HepG2 (cell line): ENCODE data around the gene FGFR3. TPM values are rescaled to one million over a fixed set of nuclear protein-coding genes. Genes with fewer than 3 reads are reported as not detected.

Source experiments
- ARID4A ChIP-seq: sonication (generic); formaldehyde crosslinking; IDR thresholded peaks from 2 replicates; pipeline ENCODE4 v1.5.0; 2020; ENCODE audit warnings: mild to moderate bottlenecking, missing genetic modification reagents, borderline replicate concordance
- ATF7 ChIP-seq, 2 experiments: fragments of 450-650 bp in 1 of 2; sonication (generic) in 1 of 2; formaldehyde crosslinking in 1 of 2; IDR thresholded peaks; 2 replicates each; pipeline versions ENCODE4 v1.4.0 to v1.6.1; 2016 to 2020; ENCODE audit warnings: antibody characterized with exemption in 1 of 2, mild to moderate bottlenecking in 1 of 2, missing genetic modification reagents in 1 of 2
- CCAR2 ChIP-seq: fragments of 200-400 bp; formaldehyde crosslinking; optimal IDR thresholded peaks from 2 replicates; pipeline ENCODE3; 2018; ENCODE audit warnings: low read depth, mild to moderate bottlenecking, low read length, moderate library complexity
- DR1 ChIP-seq: sonication (generic); formaldehyde crosslinking; IDR thresholded peaks from 2 replicates; pipeline ENCODE4 v1.8.0; 2021; ENCODE audit warnings: mild to moderate bottlenecking, missing genetic modification reagents, inconsistent platforms
- FOXJ3 ChIP-seq: sonication (generic); formaldehyde crosslinking; IDR thresholded peaks from 2 replicates; pipeline ENCODE4 v1.4.0; 2020; ENCODE audit warnings: missing genetic modification reagents, mild to moderate bottlenecking, borderline replicate concordance
- FOXM1 ChIP-seq: sonication (generic); formaldehyde crosslinking; IDR thresholded peaks from 2 replicates; pipeline ENCODE4 v1.5.0; 2020; ENCODE audit warnings: missing genetic modification reagents
- PAF1 ChIP-seq: IDR thresholded peaks from 2 replicates; pipeline ENCODE4 v1.6.1; 2016; ENCODE audit warnings: missing genetic modification reagents, missing compliant biosample characterization
- RARA ChIP-seq: IDR thresholded peaks from 2 replicates; pipeline ENCODE4 v1.6.1; 2016; ENCODE audit warnings: missing genetic modification reagents, missing compliant biosample characterization
- RNF219 ChIP-seq: sonication (generic); formaldehyde crosslinking; IDR thresholded peaks from 2 replicates; pipeline ENCODE4 v1.5.0; 2020; ENCODE audit warnings: mild to moderate bottlenecking, missing genetic modification reagents
- SOX13 ChIP-seq, 3 experiments: fragments of 450-650 bp in 1 of 3; sonication (generic) in 1 of 3; formaldehyde crosslinking in 1 of 3; IDR thresholded peaks in 2 of 3; conservative IDR thresholded peaks in 1 of 3; 2 replicates each; pipeline versions ENCODE4 v1.5.0 to v1.6.1; 2016 to 2020; ENCODE audit warnings: antibody characterized with exemption in 1 of 3, mild to moderate bottlenecking in 1 of 3, missing compliant biosample characterization in 1 of 3, missing genetic modification reagents in 1 of 3, moderate library complexity in 1 of 3
- ZFX ChIP-seq: sonication (generic); formaldehyde crosslinking; IDR thresholded peaks from 2 replicates; pipeline ENCODE4 v1.4.0; 2020; ENCODE audit warnings: mild to moderate bottlenecking, low read depth, missing genetic modification reagents, moderate library complexity
- ZKSCAN5 ChIP-seq: sonication (generic); formaldehyde crosslinking; IDR thresholded peaks from 2 replicates; pipeline ENCODE4 v1.5.1; 2020; ENCODE audit warnings: mild to moderate bottlenecking, missing genetic modification reagents
- ZNF333 ChIP-seq: sonication (generic); formaldehyde crosslinking; IDR thresholded peaks from 2 replicates; pipeline ENCODE4 v1.4.0; 2020; ENCODE audit warnings: mild to moderate bottlenecking, missing genetic modification reagents, borderline replicate concordance
- ZNF616 ChIP-seq: sonication (generic); formaldehyde crosslinking; IDR thresholded peaks from 2 replicates; pipeline ENCODE4 v1.5.0; 2020; ENCODE audit warnings: low read depth, mild to moderate bottlenecking, missing genetic modification reagents
- ZNF709 ChIP-seq: sonication (generic); formaldehyde crosslinking; IDR thresholded peaks from 2 replicates; pipeline ENCODE4 v1.5.0; 2020; ENCODE audit warnings: mild to moderate bottlenecking, missing genetic modification reagents
- polyA plus RNA-seq, 8 experiments: library from polyadenylated mRNA; depleted of rRNA in 3 of 8; stranded (reverse) in 7 of 8; unstranded in 1 of 8; fragments of >200 nt; fragmentation: Illumina TruSeq in 4 of 8; extraction: Trizol in 4 of 8; gene quantifications; 2 replicates each; pipeline versions ENCODE4 v1.2.1 to v1.2.3, GENCODE V29; 2011 to 2016; ENCODE audit warnings: low read depth in 4 of 8, missing spikeins in 1 of 8, mixed read lengths in 1 of 8; ENCODE audit not compliant: insufficient read depth in 1 of 8
- total RNA-seq, 5 experiments: library from RNA; depleted of rRNA; stranded (reverse); fragments of >200 nt; fragmentation: Illumina TruSeq; extraction: Trizol; gene quantifications; 2 replicates each; pipeline ENCODE4 v1.2.3, GENCODE V29; 2016; ENCODE audit warnings: low read depth in 1 of 5
- TF ChIP-seq, protein P1 (sequence below): sonication (generic); formaldehyde crosslinking; IDR thresholded peaks from 2 replicates; pipeline ENCODE4 v1.4.0; 2020; ENCODE audit warnings: mild to moderate bottlenecking, missing genetic modification reagents
- TF ChIP-seq, protein P2 (sequence below): sonication (generic); formaldehyde crosslinking; IDR thresholded peaks from 2 replicates; pipeline ENCODE4 v1.4.0; 2020; ENCODE audit warnings: mild to moderate bottlenecking, missing genetic modification reagents

FGFR3 gene
- total and polyA plus RNA-seq, 2 of the 13 experiments (the other 11 are each of a cell fraction or from before 2014, with no cell fraction given) = 103 to 109 TPM

DNA sequence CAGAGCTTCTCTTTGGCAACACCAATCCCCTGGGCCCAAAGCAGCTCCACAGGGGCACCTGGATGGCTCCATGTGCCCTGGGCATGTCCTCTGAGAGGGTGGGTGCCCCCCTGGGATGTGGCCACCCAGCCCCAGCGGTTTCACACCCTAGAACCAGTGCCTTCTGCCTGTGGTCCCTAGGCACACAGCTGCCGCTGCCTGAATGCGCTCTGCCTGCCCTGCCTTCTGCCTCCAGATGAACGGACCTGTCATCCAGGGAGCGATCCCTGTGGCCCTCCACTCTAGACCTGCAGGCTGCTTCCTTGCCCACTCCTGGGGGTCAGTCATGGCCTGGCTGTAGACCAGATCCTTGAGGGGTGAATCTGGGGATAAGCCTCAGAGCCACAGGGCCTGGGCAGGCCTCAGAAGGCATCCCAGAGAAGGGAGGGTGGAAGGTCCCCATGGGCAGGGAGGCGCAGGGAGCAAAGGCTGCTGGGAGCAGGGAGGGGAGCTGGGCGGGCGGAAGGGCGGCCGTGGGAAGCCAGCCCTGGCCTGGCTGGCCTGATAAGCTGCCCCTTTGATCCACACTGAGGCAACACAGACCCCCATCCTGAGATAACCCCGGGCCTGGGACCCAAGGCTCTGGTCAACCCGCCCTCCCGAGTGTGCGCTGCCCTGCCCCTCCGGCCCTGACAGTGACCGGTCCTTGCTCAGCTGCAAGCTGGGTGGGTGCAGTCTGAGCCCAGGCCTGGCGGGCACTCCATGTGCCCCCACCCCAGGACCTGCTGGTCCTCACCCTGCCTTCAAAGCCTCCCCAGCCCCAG lies 8.1 kb upstream of the FGFR3 start (continued):
- TF ChIP-seq ZNF616 (CRISPR knock-in tag) = 0 out of 2 replicates have a peak, but pooled peaks have one; percentile 18
- TF ChIP-seq ZNF709 (CRISPR knock-in tag) = peak; percentile 57; the same call in 1 of the 2 replicates
- TF ChIP-seq CCAR2 = no peak
- TF ChIP-seq PAF1 (CRISPR knock-in tag) = no peak
- TF ChIP-seq SOX13 (IDR thresholded peaks at IDR 0.05) = 0 out of 2 replicates have a peak, but pooled peaks have one; percentile 33
- peak in 1 of 2 experiments; percentile 63; a peak in 2 of 4 replicates for TF ChIP-seq SOX13 (CRISPR knock-in tag; conservative IDR thresholded peaks at IDR 0.05 in 1 of 2, IDR thresholded peaks at IDR 0.05 in 1 of 2)
- 0 out of 2 replicates have a peak, but pooled peaks have one; percentile 19 for TF ChIP-seq ZNF333 (CRISPR knock-in tag)
- peak; percentile 97 for TF ChIP-seq ZFX (CRISPR knock-in tag)
- peak; percentile 88 for TF ChIP-seq RARA (CRISPR knock-in tag)
- TF ChIP-seq RNF219 (CRISPR knock-in tag) = no peak
- TF ChIP-seq, protein P1, sequence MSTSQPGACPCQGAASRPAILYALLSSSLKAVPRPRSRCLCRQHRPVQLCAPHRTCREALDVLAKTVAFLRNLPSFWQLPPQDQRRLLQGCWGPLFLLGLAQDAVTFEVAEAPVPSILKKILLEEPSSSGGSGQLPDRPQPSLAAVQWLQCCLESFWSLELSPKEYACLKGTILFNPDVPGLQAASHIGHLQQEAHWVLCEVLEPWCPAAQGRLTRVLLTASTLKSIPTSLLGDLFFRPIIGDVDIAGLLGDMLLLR (CRISPR knock-in tag) = no peak
- TF ChIP-seq FOXJ3 (CRISPR knock-in tag) = peak; percentile 39; the same call in 1 of the 2 replicates
- TF ChIP-seq ZKSCAN5 (CRISPR knock-in tag) = 0 out of 2 replicates have a peak, but pooled peaks have one; percentile 2
- TF ChIP-seq ATF7 (IDR thresholded peaks at IDR 0.05) = no peak
- 0 out of 2 replicates have a peak, but pooled peaks have one; percentile 70 for TF ChIP-seq ATF7 (CRISPR knock-in tag; IDR thresholded peaks at IDR 0.05)
- peak; percentile 51 for TF ChIP-seq DR1
- peak; percentile 74; the same call in 1 of the 2 replicates for TF ChIP-seq ARID4A (CRISPR knock-in tag)
- no peak for TF ChIP-seq FOXM1 (CRISPR knock-in tag)
- TF ChIP-seq, protein P2, sequence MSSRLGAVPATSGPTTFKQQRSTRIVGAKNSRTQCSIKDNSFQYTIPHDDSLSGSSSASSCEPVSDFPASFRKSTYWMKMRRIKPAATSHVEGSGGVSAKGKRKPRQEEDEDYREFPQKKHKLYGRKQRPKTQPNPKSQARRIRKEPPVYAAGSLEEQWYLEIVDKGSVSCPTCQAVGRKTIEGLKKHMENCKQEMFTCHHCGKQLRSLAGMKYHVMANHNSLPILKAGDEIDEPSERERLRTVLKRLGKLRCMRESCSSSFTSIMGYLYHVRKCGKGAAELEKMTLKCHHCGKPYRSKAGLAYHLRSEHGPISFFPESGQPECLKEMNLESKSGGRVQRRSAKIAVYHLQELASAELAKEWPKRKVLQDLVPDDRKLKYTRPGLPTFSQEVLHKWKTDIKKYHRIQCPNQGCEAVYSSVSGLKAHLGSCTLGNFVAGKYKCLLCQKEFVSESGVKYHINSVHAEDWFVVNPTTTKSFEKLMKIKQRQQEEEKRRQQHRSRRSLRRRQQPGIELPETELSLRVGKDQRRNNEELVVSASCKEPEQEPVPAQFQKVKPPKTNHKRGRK (CRISPR knock-in tag) = no peak
